ENCODE measurements around the gene DNAJC6. TPM values are rescaled to one million over a fixed set of nuclear protein-coding genes. Genes with fewer than 3 reads are reported as not detected.

Gene DNAJC6
- total RNA-seq, 4 donors from 2014 or later, result 0.99 to 3.6 (median 2.5) TPM

DNA sequence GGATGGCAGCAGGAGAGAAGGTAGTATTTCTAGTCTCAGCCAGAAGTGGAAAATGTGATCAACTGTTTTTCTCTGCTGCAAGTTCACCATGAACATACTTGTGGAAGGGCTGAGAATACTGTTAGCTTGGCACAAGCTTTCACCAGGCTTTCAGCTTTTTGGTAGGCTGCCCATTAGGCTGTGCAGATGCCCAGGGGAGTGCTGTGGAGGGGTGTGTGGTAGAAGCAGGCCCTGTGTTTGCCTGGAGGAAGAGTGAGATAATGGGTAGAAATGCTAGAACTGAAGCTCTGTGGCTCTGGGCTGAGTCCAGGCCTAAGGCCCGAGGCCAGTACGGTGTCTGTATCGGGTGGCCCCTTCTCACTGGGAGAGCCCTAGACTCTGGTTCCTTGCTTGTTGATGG lies 9.8 kb downstream of the DNAJC6 start:
- intact Hi-C loops (cut with DNase I; ENCODE audit: low total_unique reads), result no loop called here
- 94 to 98% methylated on average over 3 of the region's 3 CpGs for WGBS, 2 donors
- no peak overlapping the region for H3K4me3 ChIP-seq (ENCODE audit: low read depth, poor library complexity, severe bottlenecking)
- TF ChIP-seq, protein P1, sequence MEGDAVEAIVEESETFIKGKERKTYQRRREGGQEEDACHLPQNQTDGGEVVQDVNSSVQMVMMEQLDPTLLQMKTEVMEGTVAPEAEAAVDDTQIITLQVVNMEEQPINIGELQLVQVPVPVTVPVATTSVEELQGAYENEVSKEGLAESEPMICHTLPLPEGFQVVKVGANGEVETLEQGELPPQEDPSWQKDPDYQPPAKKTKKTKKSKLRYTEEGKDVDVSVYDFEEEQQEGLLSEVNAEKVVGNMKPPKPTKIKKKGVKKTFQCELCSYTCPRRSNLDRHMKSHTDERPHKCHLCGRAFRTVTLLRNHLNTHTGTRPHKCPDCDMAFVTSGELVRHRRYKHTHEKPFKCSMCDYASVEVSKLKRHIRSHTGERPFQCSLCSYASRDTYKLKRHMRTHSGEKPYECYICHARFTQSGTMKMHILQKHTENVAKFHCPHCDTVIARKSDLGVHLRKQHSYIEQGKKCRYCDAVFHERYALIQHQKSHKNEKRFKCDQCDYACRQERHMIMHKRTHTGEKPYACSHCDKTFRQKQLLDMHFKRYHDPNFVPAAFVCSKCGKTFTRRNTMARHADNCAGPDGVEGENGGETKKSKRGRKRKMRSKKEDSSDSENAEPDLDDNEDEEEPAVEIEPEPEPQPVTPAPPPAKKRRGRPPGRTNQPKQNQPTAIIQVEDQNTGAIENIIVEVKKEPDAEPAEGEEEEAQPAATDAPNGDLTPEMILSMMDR (IDR thresholded peaks at IDR 0.05), result no peak
- no peak for DNase-seq (ENCODE audit: low spot score in 2 of 2)

DNA sequence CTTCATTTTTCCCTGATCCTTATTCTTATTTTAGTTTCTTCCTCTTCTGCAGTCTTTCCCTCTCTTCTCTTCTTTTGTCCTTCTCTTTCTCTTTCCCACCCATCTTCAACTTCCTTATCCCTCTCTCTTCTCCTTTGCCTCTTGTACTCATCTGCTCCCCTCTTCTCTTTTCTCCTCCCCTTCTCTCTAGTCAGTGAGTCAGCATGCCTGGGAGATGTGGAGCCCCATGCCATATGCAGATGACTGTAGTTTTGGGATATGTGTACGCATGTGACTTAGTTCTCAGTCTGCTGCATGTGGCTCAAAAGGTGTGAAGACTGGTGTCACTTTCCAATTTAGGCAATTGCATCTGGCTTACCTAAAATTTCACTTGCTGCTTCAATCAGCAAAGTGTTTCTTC lies 10.4 kb downstream of the DNAJC6 start:
- 94 to 100% methylated on average over 1 of the region's 1 CpG for WGBS, 2 donors
- TF ChIP-seq, protein P1 (IDR thresholded peaks at IDR 0.05), result no peak
- intact Hi-C loops (cut with DNase I; ENCODE audit: low total_unique reads), result no loop called here
- no peak overlapping the region for H3K4me3 ChIP-seq (ENCODE audit: low read depth, poor library complexity, severe bottlenecking)
- no peak for DNase-seq (ENCODE audit: low spot score in 2 of 2)

DNA sequence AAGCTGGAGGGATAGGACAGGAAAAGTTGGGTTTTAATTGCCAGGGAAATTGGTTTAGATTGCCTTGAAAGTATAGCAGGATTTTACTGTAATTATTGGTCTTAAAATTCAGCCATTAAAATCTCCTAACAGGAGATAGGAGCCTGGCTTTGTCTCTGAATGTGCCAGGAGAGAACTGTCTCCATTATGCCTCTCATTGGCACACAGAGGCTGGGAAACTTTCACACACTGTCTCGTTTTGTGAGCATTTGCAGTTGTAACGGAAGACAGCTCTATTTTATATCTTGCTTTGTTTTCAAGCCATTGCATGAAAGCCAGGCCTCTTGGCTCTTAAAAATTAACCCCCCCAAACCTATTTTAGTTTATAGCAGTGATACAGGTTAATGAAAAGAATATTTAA lies 12.5 kb downstream of the DNAJC6 start:
- intact Hi-C loops (cut with DNase I; ENCODE audit: low total_unique reads), result loop anchor here (2.0 kb wide), 1 partner anchor 23 kb away; no protein-coding TSS in a partner anchor
- H3K4me3 ChIP-seq (ENCODE audit: low read depth, poor library complexity, severe bottlenecking), result no peak overlapping the region
- TF ChIP-seq, protein P1 (IDR thresholded peaks at IDR 0.05), result no peak
- no peak for TF ChIP-seq POLR2A (IDR thresholded peaks at IDR 0.05)
- DNase-seq (ENCODE audit: low spot score in 2 of 2), result no peak
- 22 to 32% methylated on average over 2 of the region's 2 CpGs for WGBS, 2 donors

DNA sequence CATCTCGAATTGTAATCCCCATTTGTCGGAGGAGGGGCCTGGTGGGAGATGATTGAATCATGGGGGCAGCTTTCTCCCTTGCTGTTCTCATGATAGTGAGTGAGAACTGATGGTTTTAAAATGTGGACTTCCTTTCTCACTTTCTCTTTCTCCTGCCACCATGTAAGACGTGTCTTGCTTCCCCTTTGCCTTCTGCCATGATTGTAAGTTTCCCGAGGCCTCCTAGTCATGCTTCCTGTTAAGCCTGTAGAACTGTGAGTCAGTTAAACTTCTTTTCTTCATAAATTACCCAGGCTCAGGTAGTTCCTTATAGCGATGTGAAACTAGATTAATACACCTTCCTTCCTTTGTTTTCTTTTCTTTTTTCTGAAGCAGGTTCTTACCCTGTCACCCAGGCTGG lies 13.9 kb downstream of the DNAJC6 start:
- H3K4me3 ChIP-seq (ENCODE audit: low read depth, poor library complexity, severe bottlenecking), result no peak overlapping the region
- 71 to 73% methylated on average over 5 of the region's 5 CpGs for WGBS, 2 donors
- no peak for DNase-seq (ENCODE audit: low spot score in 2 of 2)
- intact Hi-C loops (cut with DNase I; ENCODE audit: low total_unique reads), result loop anchor here (2.0 kb wide), 1 partner anchor 22 kb away; no protein-coding TSS in a partner anchor
- TF ChIP-seq POLR2A (IDR thresholded peaks at IDR 0.05), result no peak
- TF ChIP-seq, protein P1 (IDR thresholded peaks at IDR 0.05), result no peak

DNA sequence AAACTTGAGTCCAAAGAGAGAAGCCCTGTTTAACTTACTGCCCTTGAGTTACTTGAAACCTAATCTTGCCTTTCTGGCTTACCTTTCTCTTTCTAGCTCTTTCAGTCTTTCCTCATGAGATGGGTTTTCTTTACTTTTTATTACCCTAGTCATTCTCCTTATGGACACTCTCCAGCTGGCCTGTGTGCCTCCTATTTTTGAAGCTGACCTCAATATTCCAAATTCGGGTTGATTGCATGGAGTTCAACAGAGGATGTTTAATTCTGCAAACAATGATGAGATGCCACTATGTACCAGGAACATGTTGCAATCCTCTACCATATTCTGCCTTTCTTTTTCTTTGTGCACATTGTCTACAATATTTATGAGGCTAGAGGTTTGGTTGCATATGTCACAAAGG lies 20.7 kb downstream of the DNAJC6 start:
- H3K4me3 ChIP-seq (ENCODE audit: low read depth, poor library complexity, severe bottlenecking), result no peak overlapping the region
- TF ChIP-seq, protein P1 (IDR thresholded peaks at IDR 0.05), result no peak
- TF ChIP-seq POLR2A (IDR thresholded peaks at IDR 0.05), result no peak
- 91 to 97% methylated on average over 1 of the region's 1 CpG for WGBS, 2 donors
- intact Hi-C loops (cut with DNase I; ENCODE audit: low total_unique reads), result no loop called here
- DNase-seq (ENCODE audit: low spot score in 2 of 2), result no peak

DNA sequence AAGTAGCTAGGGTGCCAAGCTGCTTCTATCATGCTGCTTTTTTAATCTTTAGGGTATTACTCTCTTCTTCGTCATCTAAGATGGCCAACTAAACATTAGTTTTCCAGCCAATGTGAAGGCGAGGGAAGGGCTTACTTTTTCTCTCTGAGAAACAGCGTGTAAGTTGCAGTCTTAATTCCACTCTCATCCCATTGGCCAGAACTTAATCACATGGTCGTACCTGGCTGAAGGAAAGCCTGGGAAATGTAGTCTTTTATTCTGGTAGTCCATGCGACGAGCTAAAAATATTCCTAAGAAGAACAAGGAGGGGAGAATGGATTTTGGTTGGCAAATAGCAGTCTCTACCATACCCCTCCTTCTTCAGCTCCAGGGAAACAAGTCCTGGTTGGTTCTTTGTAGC lies 21.5 kb downstream of the DNAJC6 start:
- DNase-seq (ENCODE audit: low spot score in 2 of 2), result no peak
- TF ChIP-seq, protein P1 (IDR thresholded peaks at IDR 0.05), result no peak
- no peak for TF ChIP-seq POLR2A (IDR thresholded peaks at IDR 0.05)
- no peak overlapping the region for H3K4me3 ChIP-seq (ENCODE audit: low read depth, poor library complexity, severe bottlenecking)
- 66 to 82% methylated on average over 6 of the region's 6 CpGs for WGBS, 2 donors
- intact Hi-C loops (cut with DNase I; ENCODE audit: low total_unique reads), result no loop called here
